IMR-90 (cell line): ENCODE results near the gene MMRN2. TPM values are rescaled to one million over a fixed set of nuclear protein-coding genes. Genes with fewer than 3 reads are reported as not detected.
A peak's percentile ranks its signal among the peaks of the same experiment; 100 is the strongest.

ENCODE experiments used
- ATAC-seq: fragments of 200-7000 bp; cut with Tn5 transposase; 2 replicates; pipeline ENCODE4 v1.9.1; 2020; ENCODE audit warnings: low read depth, mild to moderate bottlenecking, moderate library complexity
- BruUV-seq: library from RNA; stranded (reverse); fragments of 400-500 nt; replicated peaks from 2 replicates; lab custom pipeline; 2021; lab: Mats Ljungman, UMichigan
- CTCF ChIA-PET: fragments of 300-600 bp; formaldehyde crosslinking; extraction: SDS; loops from one replicate; lab custom pipeline; 2021; ENCODE audit warnings: antibody characterized with exemption; lab: Yijun Ruan, JAX
- POLR2A ChIA-PET: fragments of 300-600 bp; sonication (Branson Sonifier 250); formaldehyde crosslinking; loops from one replicate; lab custom pipeline; 2022; ENCODE audit warnings: antibody characterized with exemption; ENCODE audit not compliant: unreplicated experiment; lab: Charles Lee
- DNase-seq: peaks from one replicate; pipeline ENCODE4 v3.0.0; 2013
- H2AFZ ChIP-seq: replicated peaks from 2 replicates; pipeline ENCODE3; 2013; ENCODE audit warnings: low read length, mild to moderate bottlenecking; ENCODE audit not compliant: poor library complexity
- H2AK5ac ChIP-seq: 2 replicates; pipeline ENCODE4 v1.6.1; 2013; ENCODE audit warnings: low read depth, low read length, inconsistent platforms
- H2AK9ac ChIP-seq: replicated peaks from 2 replicates; pipeline ENCODE3; 2013; ENCODE audit warnings: mild to moderate bottlenecking, low read depth, low read length, moderate library complexity; ENCODE audit not compliant: poor library complexity
- H2BK120ac ChIP-seq: 2 replicates; pipeline ENCODE4 v1.6.1; 2013; ENCODE audit warnings: low read depth, low read length, inconsistent platforms
- H2BK15ac ChIP-seq: 3 replicates; pipeline ENCODE4 v1.6.1; 2013; ENCODE audit warnings: low read depth, low read length, inconsistent platforms
- H2BK20ac ChIP-seq: 2 replicates; pipeline ENCODE4 v1.6.1; 2013; ENCODE audit warnings: low read depth, mild to moderate bottlenecking, inconsistent platforms, low read length, moderate library complexity
- H2BK5ac ChIP-seq: 2 replicates; pipeline ENCODE4 v1.6.1; 2013; ENCODE audit warnings: mild to moderate bottlenecking, low read depth, low read length, inconsistent platforms; ENCODE audit not compliant: poor library complexity, severe bottlenecking
- H3K14ac ChIP-seq: replicated peaks from 2 replicates; pipeline ENCODE4 v1.6.1; 2013; ENCODE audit warnings: low read depth, low read length, inconsistent platforms
- H3K18ac ChIP-seq: 2 replicates; pipeline ENCODE4 v1.6.1; 2013; ENCODE audit warnings: low read depth, low read length, control low read depth
- H3K23ac ChIP-seq: 2 replicates; pipeline ENCODE4 v1.6.1; 2013; ENCODE audit warnings: low read depth, low read length, inconsistent platforms
- H3K27ac ChIP-seq: 2 replicates; pipeline ENCODE4 v1.5.1; 2013; ENCODE audit warnings: mild to moderate bottlenecking, control low read depth, low read length; ENCODE audit not compliant: insufficient read depth
- H3K27me3 ChIP-seq: 2 replicates; pipeline ENCODE4 v1.6.1; 2013; ENCODE audit warnings: low read length; ENCODE audit not compliant: control insufficient read depth, insufficient read depth
- H3K36me3 ChIP-seq: 2 replicates; pipeline ENCODE4 v1.6.1; 2013; ENCODE audit warnings: low read length, mixed read lengths; ENCODE audit not compliant: control insufficient read depth, insufficient read depth
- H3K4ac ChIP-seq: 2 replicates; pipeline ENCODE4 v1.6.1; 2013; ENCODE audit warnings: low read depth, low read length, inconsistent platforms
- H3K4me1 ChIP-seq: 2 replicates; pipeline ENCODE4 v1.6.1; 2013; ENCODE audit warnings: low read length, mixed read lengths; ENCODE audit not compliant: control insufficient read depth, insufficient read depth
- H3K4me2 ChIP-seq: 2 replicates; pipeline ENCODE4 v1.6.1; 2013; ENCODE audit warnings: low read depth, mild to moderate bottlenecking, control low read depth, low read length, moderate library complexity
- H3K4me3 ChIP-seq: 2 replicates; pipeline ENCODE4 v1.5.1; 2013; ENCODE audit warnings: low read depth, mild to moderate bottlenecking, control low read depth, low read length, moderate library complexity; ENCODE audit not compliant: insufficient read depth
- H3K56ac ChIP-seq: 2 replicates; pipeline ENCODE4 v1.6.1; 2013; ENCODE audit warnings: low read length, inconsistent platforms; ENCODE audit not compliant: insufficient read depth; ENCODE audit errors: extremely low read depth
- H3K79me1 ChIP-seq, 2 experiments: 2 replicates each; pipeline ENCODE4 v1.6.1; 2013; ENCODE audit warnings: low read length in 2 of 2, inconsistent platforms in 1 of 2, low read depth in 1 of 2
- H3K9ac ChIP-seq: 2 replicates; pipeline ENCODE4 v1.6.1; 2013; ENCODE audit warnings: low read depth, low read length, control low read depth
- H3K9me1 ChIP-seq: 2 replicates; pipeline ENCODE4 v1.6.1; 2013; ENCODE audit warnings: low read length, inconsistent platforms; ENCODE audit not compliant: insufficient read depth
- H3K9me3 ChIP-seq: 2 replicates; pipeline ENCODE4 v1.6.1; 2013; ENCODE audit warnings: low read length; ENCODE audit not compliant: control insufficient read depth, insufficient read depth
- H4K20me1 ChIP-seq: 2 replicates; pipeline ENCODE4 v1.6.1; 2013; ENCODE audit warnings: low read length, inconsistent platforms; ENCODE audit not compliant: insufficient read depth
- H4K5ac ChIP-seq: 2 replicates; pipeline ENCODE4 v1.6.1; 2013; ENCODE audit warnings: mild to moderate bottlenecking, low read depth, low read length, control low read depth
- H4K8ac ChIP-seq, 2 experiments: 2 replicates each; pipeline ENCODE4 v1.6.1; 2013; ENCODE audit warnings: low read depth in 2 of 2, low read length in 2 of 2, control low read depth in 1 of 2, inconsistent platforms in 1 of 2
- H4K91ac ChIP-seq: 2 replicates; pipeline ENCODE4 v1.6.1; 2013; ENCODE audit warnings: low read depth, low read length, inconsistent platforms; ENCODE audit not compliant: insufficient read depth
- CHD1 ChIP-seq: IDR thresholded peaks from 2 replicates; pipeline ENCODE4 v1.6.1; 2012; ENCODE audit warnings: low read depth, low read length, improper control_type of control experiment
- POLR2A ChIP-seq: IDR thresholded peaks from 2 replicates; pipeline ENCODE4 v1.6.1; 2012; ENCODE audit warnings: mild to moderate bottlenecking, low read depth, low read length
- RCOR1 ChIP-seq: IDR thresholded peaks from 2 replicates; pipeline ENCODE4 v1.6.1; 2012; ENCODE audit warnings: mild to moderate bottlenecking, low read length, improper control_type of control experiment; ENCODE audit not compliant: insufficient replicate concordance
- WGBS, 2 experiments: methylation state at CpG; one replicate each; pipeline versions ENCODE4 v1.1.5 to v1.1.7; 2013; ENCODE audit warnings: missing lambda C conversion rate in 2 of 2; ENCODE audit not compliant: insufficient read length in 1 of 2; ENCODE audit errors: extremely low coverage in 2 of 2; 5-methylcytosine and 5-hydroxymethylcytosine counted together
- dilution Hi-C: fragments of 300-500 bp; cut with HindIII; formaldehyde crosslinking; loops from one replicate; pipeline ENCODE4 v1.14.3; 2018; ENCODE audit warnings: low sequenced_read_pairs; ENCODE audit not compliant: unreplicated experiment
- in situ Hi-C: fragments of 300-500 bp; cut with MboI; formaldehyde crosslinking; loops from 3 replicates; pipeline ENCODE4 v1.14.3; 2019; ENCODE audit warnings: low sequenced_read_pairs, inconsistent platforms, mixed read lengths
- intact Hi-C: fragments of 100-400 bp; cut with micrococcal nuclease; formaldehyde crosslinking; loops from 2 replicates; pipeline ENCODE4 v1.10.0; 2022
- polyA plus RNA-seq, 3 experiments: library from polyadenylated mRNA; depleted of rRNA; stranded (reverse); fragments of >200 nt; gene quantifications; 2 replicates each; pipeline ENCODE4 v1.2.3, GENCODE V29; 2012; ENCODE audit warnings: low replicate concordance in 1 of 3
- total RNA-seq: library from RNA; depleted of rRNA; stranded (reverse); fragments of >200 nt; gene quantifications from 2 replicates; pipeline ENCODE4 v1.2.3, GENCODE V29; 2012
- TF ChIP-seq, protein P1 (sequence below): fragments of 150-350 bp; IDR thresholded peaks from 2 replicates; pipeline ENCODE4 v1.6.1; 2016; ENCODE audit warnings: low read depth, mild to moderate bottlenecking, low read length, moderate library complexity, borderline replicate concordance

Gene MMRN2
- total and polyA plus RNA-seq, 2 of the 4 experiments (the other 2 are of a cell fraction): 1.6 to 1.8 TPM

DNA sequence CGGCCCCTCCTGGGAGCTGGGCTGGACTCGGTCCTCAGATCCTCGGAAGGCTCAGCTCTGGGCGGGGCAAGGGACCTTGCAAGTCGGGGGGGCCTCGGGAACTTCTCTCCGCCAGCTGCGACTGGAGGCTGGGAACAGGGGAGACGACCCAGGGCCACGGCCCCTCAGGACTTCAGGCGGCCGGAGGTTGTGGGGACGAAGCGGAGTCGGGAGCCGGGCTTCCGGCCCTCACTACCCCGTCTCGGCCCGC is 13.5 kb upstream of the MMRN2 start:
- Histone ChIP-seq H2BK120ac (peak overlapping the region; percentile 58), H2AFZ (peak overlapping the region; percentile 92), H3K4ac (peak overlapping the region; percentile 87), H4K8ac (peak overlapping the region; percentile 80 to 89; a peak in 3 of 4 replicates), H4K5ac (peak overlapping the region; percentile 86), H3K27me3 (no peaks in the 10 kb centered on the region), H3K79me1 (peaks cover 0 to 40% of the 10 kb centered on the region in 2 experiments; a peak in 3 of 4 replicates), H3K9me1 (peaks cover 20% of the 10 kb centered on the region), H2BK5ac (peak overlapping the region; percentile 85), H3K18ac (peak overlapping the region; percentile 92), H2AK9ac (peak overlapping the region; percentile 99), H3K9ac (peak overlapping the region; percentile 93), H2BK20ac (peak overlapping the region; percentile 5; the same call in 1 of the 2 replicates), H3K56ac (peak overlapping the region; percentile 73), H3K27ac (peak overlapping the region; percentile 92), H4K20me1 (no peaks in the 10 kb centered on the region; the same call in 1 of the 2 replicates), H3K14ac (peak overlapping the region; percentile 88), H3K4me3 (peak overlapping the region; percentile 75), H3K4me2 (peak overlapping the region; percentile 97), H4K91ac (peak overlapping the region; percentile 95), H3K36me3 (no peaks in the 10 kb centered on the region), H3K23ac (peak overlapping the region; percentile 70; the same call in 1 of the 2 replicates), H2AK5ac (peak overlapping the region; percentile 84), H2BK15ac (0 out of 3 replicates have a peak overlapping the region, but pooled peaks have one; percentile 10), H3K9me3 (no peaks in the 10 kb centered on the region), H3K4me1 (peaks cover 36% of the 10 kb centered on the region)
- BruUV-seq: no TSS peak
- TF ChIP-seq RCOR1 (no peak), CHD1 (peak; percentile 78; the same call in 1 of the 2 replicates), POLR2A (peak; percentile 90)
- TF ChIP-seq, protein P1, sequence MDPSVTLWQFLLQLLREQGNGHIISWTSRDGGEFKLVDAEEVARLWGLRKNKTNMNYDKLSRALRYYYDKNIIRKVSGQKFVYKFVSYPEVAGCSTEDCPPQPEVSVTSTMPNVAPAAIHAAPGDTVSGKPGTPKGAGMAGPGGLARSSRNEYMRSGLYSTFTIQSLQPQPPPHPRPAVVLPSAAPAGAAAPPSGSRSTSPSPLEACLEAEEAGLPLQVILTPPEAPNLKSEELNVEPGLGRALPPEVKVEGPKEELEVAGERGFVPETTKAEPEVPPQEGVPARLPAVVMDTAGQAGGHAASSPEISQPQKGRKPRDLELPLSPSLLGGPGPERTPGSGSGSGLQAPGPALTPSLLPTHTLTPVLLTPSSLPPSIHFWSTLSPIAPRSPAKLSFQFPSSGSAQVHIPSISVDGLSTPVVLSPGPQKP: no peak
- ATAC-seq (peak; percentile 35), DNase-seq (no peak)
- dilution Hi-C loops (no loop called here), in situ Hi-C loops (no loop called here), intact Hi-C loops (no loop called here)
- ChIA-PET POLR2A (interaction anchor here (0.6 kb wide), 1 partner anchor 18 kb away, joined by 6 read pairs; no protein-coding TSS in a partner anchor), CTCF (no interaction called here)
- WGBS, 2 experiments: 0% methylated on average over 7 of the region's 20 CpGs; no CpG with 5 or more reads in 1 of the 2 experiments
